ENCODE results near the gene BSPRY.
"Not testable (repeated sequence)": the region's sequence is repeated elsewhere in the genome, so short reads cannot be mapped to it uniquely, and the experiment has no call there.

BSPRY gene

DNA sequence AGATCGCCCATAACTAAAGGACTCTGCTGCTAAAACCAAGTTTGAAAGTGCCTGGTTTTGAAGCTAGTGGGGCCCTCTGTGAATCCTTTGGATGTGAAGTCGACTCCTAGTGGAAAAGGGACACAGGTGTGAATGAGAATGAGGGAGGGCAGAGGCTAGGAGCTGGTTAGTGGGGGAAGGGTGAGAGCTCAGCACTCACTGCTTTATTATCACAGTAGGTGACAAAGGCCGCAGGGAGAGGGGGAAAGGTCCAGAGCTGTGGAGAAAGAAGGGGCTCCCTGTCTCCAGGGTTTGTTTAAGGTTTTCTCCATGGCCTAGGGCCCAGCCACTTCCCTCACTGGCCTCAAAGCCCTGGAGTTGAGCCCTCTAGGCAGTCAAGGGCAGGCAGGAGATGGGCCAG is 23.9 kb downstream of the BSPRY start:
- Histone ChIP-seq H3K9me3 (ENCODE audit: control extremely low read depth in 1 of 5, control insufficient read depth in 4 of 5, insufficient read depth in 2 of 5, low read depth in 1 of 5, low read length in 4 of 5) (no peaks in the 10 kb centered on the region), H3K4me3 (ENCODE audit: control insufficient read depth in 1 of 7, extremely low read depth in 1 of 7, insufficient read depth in 4 of 7, low read depth in 2 of 7, low read length in 6 of 7) (no peak overlapping the region), H3K27ac (ENCODE audit: insufficient read depth in 1 of 2, low read depth in 1 of 2, low read length in 2 of 2, poor library complexity in 1 of 2, severe bottlenecking in 2 of 2) (no peak overlapping the region), H3K4me1 (ENCODE audit: control extremely low read depth in 1 of 4, control insufficient read depth in 4 of 4, insufficient read depth in 4 of 4, low read length in 3 of 4) (peaks cover 0 to 13% (median 7%) of the 10 kb centered on the region in 4 experiments), H3K27me3 (replicated peaks in 2 of 5; ENCODE audit: control insufficient read depth in 4 of 5, insufficient read depth in 5 of 5, low read length in 4 of 5) (no peaks in the 10 kb centered on the region), H3K36me3 (ENCODE audit: control insufficient read depth in 4 of 4, insufficient read depth in 4 of 4, low read length in 3 of 4) (peaks cover 3 to 49% (median 34%) of the 10 kb centered on the region in 4 experiments)
- ChIA-PET CTCF (interaction anchor here (0.9 to 3.7 kb wide), 5 partner anchors 15 to 33 kb away, joined by 3 to 15 read pairs (median 4); partner anchors contain the start of genes ALAD and BSPRY), POLR2A (no interaction called here)
- 100% methylated on average over 2 of the region's 3 CpGs for WGBS (ENCODE audit: insufficient coverage)
- DNase-seq: no peak

DNA sequence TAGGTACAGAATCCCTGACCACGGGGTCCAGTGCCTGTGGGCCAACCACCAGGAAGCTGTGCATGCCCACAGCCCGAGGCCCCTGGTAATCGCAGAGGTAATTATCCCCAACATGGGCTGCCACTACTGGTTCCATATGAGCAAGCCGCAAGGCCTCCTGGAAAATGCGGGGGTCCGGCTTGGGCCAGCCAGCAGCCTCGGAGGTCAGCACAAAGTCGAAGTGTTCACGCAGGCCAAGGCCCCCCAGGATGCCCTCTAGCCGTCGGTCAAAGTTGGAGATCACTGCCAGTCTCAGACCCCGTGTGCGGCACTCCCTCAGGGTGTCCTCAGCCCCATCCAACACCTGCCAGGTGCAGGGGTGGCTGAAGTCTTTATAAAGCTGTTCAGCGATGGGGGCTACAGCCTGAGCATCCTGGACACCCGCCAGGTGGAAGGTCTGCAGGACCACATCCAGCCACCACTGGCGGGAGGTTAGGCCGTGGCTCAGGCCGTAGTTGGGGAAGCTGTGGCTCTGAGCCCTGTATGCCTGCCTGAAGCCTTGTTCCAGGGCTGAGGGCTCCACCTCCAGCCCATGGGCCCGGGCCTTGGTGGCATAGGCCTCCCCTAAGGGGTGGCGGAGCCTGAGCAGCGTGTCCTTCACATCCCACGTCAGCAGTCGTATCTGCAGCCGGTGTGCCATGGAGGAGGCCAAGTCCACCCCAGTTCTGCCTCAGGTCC is 24.5 kb downstream of the BSPRY start:
- CTCF ChIA-PET: interaction anchor here (0.9 to 3.7 kb wide), 4 partner anchors 15 to 32 kb away, joined by 3 to 15 read pairs (median 4); partner anchors contain the start of genes ALAD and BSPRY
- WGBS (ENCODE audit: insufficient coverage): 94% methylated on average over 24 of the region's 24 CpGs

GRCh38 chr9:113375057-113376023 is 26.0 kb downstream of the BSPRY start:
- H3K4me3 ChIP-seq (ENCODE audit: control insufficient read depth in 1 of 7, extremely low read depth in 1 of 7, insufficient read depth in 4 of 7, low read depth in 2 of 7, low read length in 6 of 7): peak overlapping the region in 3 of 7 experiments; percentile 49 to 92 (median 79)
- 68% methylated on average over 4 of the region's 6 CpGs for WGBS (ENCODE audit: insufficient coverage)
- no peak overlapping the region for H3K27ac ChIP-seq (ENCODE audit: insufficient read depth in 1 of 2, low read depth in 1 of 2, low read length in 2 of 2, poor library complexity in 1 of 2, severe bottlenecking in 2 of 2)
- no peak for DNase-seq
- H3K4me1 ChIP-seq (ENCODE audit: control extremely low read depth in 1 of 4, control insufficient read depth in 4 of 4, insufficient read depth in 4 of 4, low read length in 3 of 4): peaks cover 0 to 21% (median 10%) of the 10 kb centered on the region in 4 experiments
- H3K9me3 ChIP-seq (ENCODE audit: control extremely low read depth in 1 of 5, control insufficient read depth in 4 of 5, insufficient read depth in 2 of 5, low read depth in 1 of 5, low read length in 4 of 5): no peaks in the 10 kb centered on the region
- ChIA-PET POLR2A (interaction anchor here (0.6 kb wide), 1 partner anchor 28 kb away, joined by 3 read pairs; no protein-coding TSS in a partner anchor), CTCF (interaction anchor here (1.5 to 3.7 kb wide), 3 partner anchors 13 to 35 kb away, joined by 3 to 15 read pairs (median 7); partner anchors contain the start of genes BSPRY and WDR31)
- H3K36me3 ChIP-seq (ENCODE audit: control insufficient read depth in 4 of 4, insufficient read depth in 4 of 4, low read length in 3 of 4): peaks cover 3 to 33% (median 23%) of the 10 kb centered on the region in 4 experiments
- H3K27me3 ChIP-seq (replicated peaks in 2 of 5; ENCODE audit: control insufficient read depth in 4 of 5, insufficient read depth in 5 of 5, low read length in 4 of 5): no peaks in the 10 kb centered on the region

More for the DNA sequence above, 24.5 kb downstream of the BSPRY start:
- Histone ChIP-seq H3K36me3 (ENCODE audit: control insufficient read depth in 4 of 4, insufficient read depth in 4 of 4, low read length in 3 of 4) (peaks cover 3 to 44% (median 32%) of the 10 kb centered on the region in 4 experiments), H3K4me3 (ENCODE audit: control insufficient read depth in 1 of 7, extremely low read depth in 1 of 7, insufficient read depth in 4 of 7, low read depth in 2 of 7, low read length in 6 of 7) (no peak overlapping the region), H3K27me3 (replicated peaks in 2 of 5; ENCODE audit: control insufficient read depth in 4 of 5, insufficient read depth in 5 of 5, low read length in 4 of 5) (no peaks in the 10 kb centered on the region), H3K4me1 (ENCODE audit: control extremely low read depth in 1 of 4, control insufficient read depth in 4 of 4, insufficient read depth in 4 of 4, low read length in 3 of 4) (peaks cover 0 to 16% (median 9%) of the 10 kb centered on the region in 4 experiments), H3K27ac (ENCODE audit: insufficient read depth in 1 of 2, low read depth in 1 of 2, low read length in 2 of 2, poor library complexity in 1 of 2, severe bottlenecking in 2 of 2) (no peak overlapping the region), H3K9me3 (ENCODE audit: control extremely low read depth in 1 of 5, control insufficient read depth in 4 of 5, insufficient read depth in 2 of 5, low read depth in 1 of 5, low read length in 4 of 5) (no peaks in the 10 kb centered on the region)
- POLR2A ChIA-PET: no interaction called here
- no peak for DNase-seq

- H3K36me3 ChIP-seq (ENCODE audit: control insufficient read depth in 4 of 4, insufficient read depth in 4 of 4, low read length in 3 of 4): peaks cover 0 to 26% (median 17%) of the 10 kb centered on the region in 4 experiments
- H3K27ac ChIP-seq (ENCODE audit: insufficient read depth in 1 of 2, low read depth in 1 of 2, low read length in 2 of 2, poor library complexity in 1 of 2, severe bottlenecking in 2 of 2): peak within 1 kb of the TSS in 1 of 2 experiments; percentile 64
- 7% methylated on average over 41 of the region's 74 CpGs for WGBS (ENCODE audit: insufficient coverage)
- ChIA-PET CTCF (interaction anchor here (0.7 to 2.4 kb wide), 4 partner anchors 9 to 37 kb away, joined by 3 to 7 read pairs (median 4); partner anchors contain the start of gene WDR31), POLR2A (interaction anchor here (0.6 to 1.0 kb wide), 2 partner anchors 9 to 26 kb away, joined by 3 read pairs; no protein-coding TSS in a partner anchor)
- H3K9me3 ChIP-seq (ENCODE audit: control extremely low read depth in 1 of 5, control insufficient read depth in 4 of 5, insufficient read depth in 2 of 5, low read depth in 1 of 5, low read length in 4 of 5): no peaks in the 10 kb centered on the region
- peak within 1 kb of the TSS; percentile 61 to 92 (median 84) for H3K4me3 ChIP-seq (ENCODE audit: control insufficient read depth in 1 of 7, extremely low read depth in 1 of 7, insufficient read depth in 4 of 7, low read depth in 2 of 7, low read length in 6 of 7)
- DNase-seq: peak; percentile 73 to 90 (median 83)
- no peaks in the 10 kb centered on the region for H3K27me3 ChIP-seq (replicated peaks in 2 of 5; ENCODE audit: control insufficient read depth in 4 of 5, insufficient read depth in 5 of 5, low read length in 4 of 5)
- peaks cover 0 to 21% (median 10%) of the 10 kb centered on the region in 4 experiments for H3K4me1 ChIP-seq (ENCODE audit: control extremely low read depth in 1 of 4, control insufficient read depth in 4 of 4, insufficient read depth in 4 of 4, low read length in 3 of 4)
Measured at GRCh38 chr9:113376634-113377567, 27.6 kb downstream of the BSPRY start, which contains the start of gene HDHD3. TSS of gene HDHD3 (minus strand) at chr9:113376986. CDS start at chr9:113374354, 2,632 bp downstream.

DNA sequence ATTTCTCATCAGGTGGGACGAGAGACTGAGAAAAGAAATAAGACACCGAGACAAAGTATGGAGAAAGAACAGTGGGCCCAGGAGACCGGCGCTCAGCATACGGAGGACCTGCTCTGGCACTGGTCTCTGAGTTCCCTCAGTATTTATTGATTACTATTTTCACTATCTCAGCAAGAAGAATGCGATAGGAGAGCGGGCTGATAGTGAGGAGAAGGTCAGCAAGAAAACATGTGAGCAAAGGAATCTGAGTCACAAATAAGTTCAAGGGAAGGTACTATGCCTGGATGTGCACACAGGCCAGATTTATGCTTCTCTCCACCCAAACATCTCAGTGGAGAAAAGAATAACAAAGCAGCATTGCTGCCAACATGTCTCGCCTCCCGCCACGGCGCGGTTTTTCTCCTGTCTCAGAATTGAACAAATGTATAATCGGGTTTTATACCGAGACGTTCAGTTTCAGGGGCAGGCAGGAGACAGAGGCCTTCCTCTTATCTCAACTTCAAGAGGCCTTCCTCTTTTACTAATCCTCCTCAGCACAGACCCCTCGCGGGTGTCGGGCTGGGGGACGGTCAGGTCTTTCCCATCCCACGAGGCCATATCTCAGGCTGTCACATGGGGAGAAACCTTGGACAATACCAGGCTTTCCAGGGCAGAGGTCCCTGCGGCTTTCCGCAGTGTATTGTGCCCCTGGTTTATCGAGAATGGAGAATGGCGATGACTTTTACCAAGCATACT is 29.9 kb downstream of the BSPRY start:
- H3K9me3 ChIP-seq (ENCODE audit: control extremely low read depth in 1 of 5, control insufficient read depth in 4 of 5, insufficient read depth in 2 of 5, low read depth in 1 of 5, low read length in 4 of 5); H3K27ac ChIP-seq (ENCODE audit: insufficient read depth in 1 of 2, low read depth in 1 of 2, low read length in 2 of 2, poor library complexity in 1 of 2, severe bottlenecking in 2 of 2); H3K27me3 ChIP-seq (replicated peaks in 2 of 5; ENCODE audit: control insufficient read depth in 4 of 5, insufficient read depth in 5 of 5, low read length in 4 of 5); H3K4me3 ChIP-seq (ENCODE audit: control insufficient read depth in 1 of 7, extremely low read depth in 1 of 7, insufficient read depth in 4 of 7, low read depth in 2 of 7, low read length in 6 of 7); POLR2A ChIA-PET; CTCF ChIA-PET; H3K36me3 ChIP-seq (ENCODE audit: control insufficient read depth in 4 of 4, insufficient read depth in 4 of 4, low read length in 3 of 4): not testable (repeated sequence)
- 43% methylated on average over 15 of the region's 24 CpGs for WGBS (ENCODE audit: insufficient coverage)
- peak; percentile 26 to 69 (median 45) for DNase-seq
- peaks cover 0 to 21% (median 9%) of the 10 kb centered on the region in 4 experiments for H3K4me1 ChIP-seq (ENCODE audit: control extremely low read depth in 1 of 4, control insufficient read depth in 4 of 4, insufficient read depth in 4 of 4, low read length in 3 of 4)

GRCh38 chr9:113379829-113380210 is 30.5 kb downstream of the BSPRY start:
- H3K4me3 ChIP-seq (ENCODE audit: control insufficient read depth in 1 of 7, extremely low read depth in 1 of 7, insufficient read depth in 4 of 7, low read depth in 2 of 7, low read length in 6 of 7); POLR2A ChIA-PET; H3K9me3 ChIP-seq (ENCODE audit: control extremely low read depth in 1 of 5, control insufficient read depth in 4 of 5, insufficient read depth in 2 of 5, low read depth in 1 of 5, low read length in 4 of 5); DNase-seq; H3K36me3 ChIP-seq (ENCODE audit: control insufficient read depth in 4 of 4, insufficient read depth in 4 of 4, low read length in 3 of 4); H3K27ac ChIP-seq (ENCODE audit: insufficient read depth in 1 of 2, low read depth in 1 of 2, low read length in 2 of 2, poor library complexity in 1 of 2, severe bottlenecking in 2 of 2); CTCF ChIA-PET; H3K27me3 ChIP-seq (replicated peaks in 2 of 5; ENCODE audit: control insufficient read depth in 4 of 5, insufficient read depth in 5 of 5, low read length in 4 of 5): not testable (repeated sequence)
- peaks cover 0 to 21% (median 9%) of the 10 kb centered on the region in 4 experiments for H3K4me1 ChIP-seq (ENCODE audit: control extremely low read depth in 1 of 4, control insufficient read depth in 4 of 4, insufficient read depth in 4 of 4, low read length in 3 of 4)
- no CpG with 5 or more reads among the region's 2 CpGs for WGBS (ENCODE audit: insufficient coverage)
